ENCODE measurements around the gene MPHOSPH9.

GRCh38 chr12:123148655-123149054 is 84.3 kb downstream of the MPHOSPH9 start:
- TF ChIP-seq CTCF (conservative IDR thresholded peaks at IDR 0.05; ENCODE audit: low read length) = no peak
- no peak for TF ChIP-seq EZH2phosphoT487 (IDR thresholded peaks at IDR 0.05; ENCODE audit: borderline replicate concordance, low read depth, low read length)
